Fibroblast of skin of left quadriceps (primary cell): Measurements from ENCODE around the gene ACVRL1.

Source experiments
- DNase-seq, 2 experiments: peaks; one replicate each; pipeline ENCODE4 v3.0.0-alpha.2; 2013; ENCODE audit warnings: low read depth in 2 of 2

ACVRL1 gene

DNA sequence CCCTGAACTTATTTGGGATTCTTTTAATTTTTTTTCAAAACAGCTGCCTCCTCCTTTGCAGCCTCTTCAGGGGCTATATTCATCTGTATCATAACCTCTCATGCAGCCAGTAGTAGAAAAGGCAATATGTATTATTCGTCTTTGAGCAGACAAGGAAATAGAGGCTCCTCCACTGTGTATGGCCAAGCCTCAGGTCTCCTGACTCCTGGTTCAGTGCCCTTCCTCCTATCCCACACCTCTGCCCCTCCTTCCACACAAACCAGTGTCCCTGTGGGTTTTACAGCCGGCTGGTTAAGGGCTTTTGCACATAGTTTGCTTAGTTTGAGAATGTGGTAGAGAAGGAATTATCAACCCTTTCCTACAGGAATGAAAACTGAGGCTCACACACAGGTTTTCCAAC is 8.8 kb upstream of the ACVRL1 start:
- no peak for DNase-seq

DNA sequence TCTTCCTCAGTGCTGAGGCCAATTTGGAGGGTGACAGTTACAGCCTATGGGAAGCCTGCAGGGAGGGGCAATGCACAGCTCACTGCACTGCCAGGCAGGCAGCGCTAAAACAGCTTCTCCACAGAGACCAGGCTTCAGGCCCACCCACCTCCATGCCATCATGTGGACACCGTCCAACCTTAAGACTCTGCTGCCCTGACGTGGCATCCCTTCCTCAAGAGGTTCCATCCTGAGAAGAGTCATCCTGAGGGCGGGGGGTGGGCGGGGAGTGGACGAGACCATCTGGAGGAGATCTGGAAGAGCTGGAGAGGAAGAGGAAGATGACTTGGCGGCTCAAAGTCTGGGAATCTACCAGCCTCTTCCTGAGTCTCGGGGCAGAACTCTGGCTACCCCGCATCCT is 8.4 kb upstream of the ACVRL1 start:
- DNase-seq = peak in 1 of 2 experiments; percentile 40

DNA sequence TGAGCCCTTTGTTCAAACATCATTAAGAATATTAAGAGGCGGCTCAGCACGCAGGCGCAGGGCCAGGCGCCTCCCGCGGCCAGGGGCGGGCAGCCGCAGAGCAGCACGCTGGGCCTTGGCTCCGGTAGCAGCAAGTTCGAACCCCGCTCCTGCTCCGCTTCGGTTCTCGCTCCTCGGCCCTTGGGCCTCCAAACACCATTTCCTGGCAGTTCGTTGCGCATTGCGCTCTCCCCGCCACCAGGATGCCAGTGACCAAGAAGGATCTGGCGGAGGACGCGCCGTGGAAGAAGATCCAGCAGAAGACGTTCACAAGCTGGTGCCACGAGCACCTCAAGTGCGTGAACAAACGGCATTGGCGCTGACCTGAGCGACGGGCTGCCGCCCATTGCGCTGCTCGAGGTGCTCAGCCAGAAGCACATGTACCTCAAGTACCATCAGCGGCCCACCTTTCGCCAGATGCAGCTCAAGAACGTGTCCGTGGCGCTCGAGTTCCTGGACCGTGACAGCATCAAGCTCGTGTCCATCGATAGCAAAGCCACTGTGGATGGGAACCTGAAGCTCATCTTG is 6.9 kb upstream of the ACVRL1 start:
- no peak for DNase-seq

DNA sequence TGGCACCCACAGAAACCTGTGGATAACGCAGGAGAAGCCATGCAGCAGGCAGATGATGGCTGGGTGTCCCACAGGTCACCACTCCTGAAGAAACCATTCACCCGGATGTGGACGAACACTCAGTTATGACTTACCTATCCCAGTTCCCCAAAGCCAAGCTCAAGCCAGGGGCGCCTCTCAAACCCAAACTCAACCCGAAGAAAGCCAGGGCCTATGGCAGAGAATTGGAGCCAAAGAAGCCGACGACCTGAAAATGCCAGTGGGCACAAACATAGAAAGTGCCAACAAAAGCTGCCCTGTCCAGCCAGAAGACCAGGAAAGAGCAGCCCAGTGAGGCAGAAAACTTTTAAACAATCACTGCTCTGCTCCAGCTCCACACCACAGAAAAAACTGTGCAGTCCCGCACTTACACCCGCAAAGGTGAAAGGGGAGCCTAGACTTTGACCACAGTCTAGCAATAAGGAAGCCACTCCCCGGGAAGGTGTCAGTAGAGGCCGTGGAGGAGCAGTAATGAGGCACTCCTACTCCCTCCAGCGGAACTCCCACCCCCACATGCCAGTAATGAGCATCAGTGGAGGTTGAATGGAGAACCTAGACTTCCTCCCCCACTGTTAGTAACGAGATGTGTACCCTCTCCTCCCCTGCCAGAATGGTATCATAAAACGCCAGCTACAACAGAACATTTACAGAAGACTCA is 6.0 kb upstream of the ACVRL1 start:
- DNase-seq = no peak

DNA sequence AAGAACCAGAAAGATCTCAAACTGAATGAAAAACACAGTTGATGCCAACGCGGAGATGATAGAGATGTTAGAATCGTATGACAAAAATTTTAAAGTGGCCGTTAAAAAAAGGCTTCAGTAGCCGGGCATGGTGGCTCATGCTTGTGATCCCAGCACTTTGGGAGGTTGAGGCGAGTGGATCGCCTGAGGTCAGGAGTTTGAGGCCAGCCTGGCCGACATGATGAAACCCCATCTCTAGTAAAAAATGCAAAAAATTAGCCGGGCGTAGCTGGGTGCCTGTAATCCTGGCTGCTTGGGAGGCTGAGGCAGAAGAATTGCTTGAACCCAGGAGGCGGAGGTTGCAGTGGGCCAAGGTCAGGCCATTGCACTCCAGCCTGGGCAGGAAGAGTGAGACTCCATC is 5.4 kb upstream of the ACVRL1 start:
- DNase-seq = no peak

DNA sequence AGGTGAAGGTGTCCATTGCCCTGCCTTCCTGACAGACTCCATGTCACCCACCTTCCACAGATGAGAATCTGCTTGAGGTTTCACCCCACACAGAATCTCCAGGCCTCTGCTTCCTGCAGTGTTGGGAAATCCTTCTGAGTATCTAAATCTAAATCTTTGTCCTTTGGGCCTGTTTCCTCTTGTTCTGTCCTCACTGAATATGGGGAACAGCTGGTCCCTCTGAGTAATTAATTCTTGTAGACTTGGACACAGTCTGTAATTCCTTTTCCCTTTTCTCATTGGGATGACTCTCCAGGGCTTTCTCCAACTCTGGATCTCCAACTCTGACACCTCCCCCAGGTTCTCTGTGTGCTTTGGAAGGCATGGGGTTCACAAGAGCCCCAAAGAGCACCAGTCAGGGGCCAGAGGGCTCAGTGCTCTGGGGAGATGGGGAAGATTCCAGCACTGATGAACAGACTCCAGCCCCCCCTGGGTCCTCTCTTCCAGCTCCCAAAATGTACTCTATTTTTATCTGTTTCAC is 2.3 kb upstream of the ACVRL1 start:
- peak; percentile 34 to 37 for DNase-seq

DNA sequence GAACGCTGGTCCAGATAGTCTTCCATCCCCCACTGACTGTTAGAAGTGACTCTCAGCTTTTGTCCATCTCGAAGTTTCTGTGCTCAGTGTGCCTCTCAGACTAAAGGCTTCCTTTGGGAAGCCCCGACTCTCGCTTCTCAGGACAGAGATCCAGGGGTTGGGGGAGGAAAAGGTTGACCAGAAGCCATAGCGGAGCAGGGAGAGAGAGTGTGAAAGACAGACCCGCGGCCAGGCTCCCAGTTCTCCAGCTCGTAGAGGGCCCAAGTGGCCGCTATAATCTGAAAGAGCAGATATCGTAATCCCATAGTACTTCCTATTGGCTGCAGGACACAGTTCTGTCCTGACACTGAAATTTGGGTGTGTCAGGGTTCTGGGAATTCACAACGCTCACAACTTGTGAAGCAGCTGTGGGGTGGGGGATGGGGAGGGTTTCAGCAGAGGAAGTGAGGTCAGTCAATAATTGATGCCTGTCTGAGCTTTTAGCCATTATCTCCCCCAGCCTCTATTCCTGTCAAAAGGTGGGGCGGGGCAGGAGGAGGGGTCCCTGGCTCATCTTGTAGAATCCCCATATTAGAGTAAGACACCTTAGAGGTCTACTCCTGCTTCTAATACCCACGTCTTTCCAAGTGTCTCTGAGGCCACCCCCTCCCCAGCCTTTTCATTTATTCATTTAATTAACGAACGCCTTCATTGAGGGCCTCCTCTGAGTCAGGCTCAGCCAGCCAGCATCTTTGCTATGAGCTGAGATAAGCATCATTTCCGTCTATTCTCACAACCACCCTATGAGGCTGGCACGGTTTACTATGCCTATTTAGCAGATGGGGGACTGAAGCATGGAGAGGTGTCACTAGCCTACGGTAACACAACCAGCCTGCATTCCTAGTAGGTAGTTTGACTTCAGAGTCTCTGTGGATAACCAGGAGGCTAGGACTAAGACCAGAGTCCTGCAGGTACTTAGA is 1.6 kb upstream of the ACVRL1 start:
- DNase-seq = no peak

DNA sequence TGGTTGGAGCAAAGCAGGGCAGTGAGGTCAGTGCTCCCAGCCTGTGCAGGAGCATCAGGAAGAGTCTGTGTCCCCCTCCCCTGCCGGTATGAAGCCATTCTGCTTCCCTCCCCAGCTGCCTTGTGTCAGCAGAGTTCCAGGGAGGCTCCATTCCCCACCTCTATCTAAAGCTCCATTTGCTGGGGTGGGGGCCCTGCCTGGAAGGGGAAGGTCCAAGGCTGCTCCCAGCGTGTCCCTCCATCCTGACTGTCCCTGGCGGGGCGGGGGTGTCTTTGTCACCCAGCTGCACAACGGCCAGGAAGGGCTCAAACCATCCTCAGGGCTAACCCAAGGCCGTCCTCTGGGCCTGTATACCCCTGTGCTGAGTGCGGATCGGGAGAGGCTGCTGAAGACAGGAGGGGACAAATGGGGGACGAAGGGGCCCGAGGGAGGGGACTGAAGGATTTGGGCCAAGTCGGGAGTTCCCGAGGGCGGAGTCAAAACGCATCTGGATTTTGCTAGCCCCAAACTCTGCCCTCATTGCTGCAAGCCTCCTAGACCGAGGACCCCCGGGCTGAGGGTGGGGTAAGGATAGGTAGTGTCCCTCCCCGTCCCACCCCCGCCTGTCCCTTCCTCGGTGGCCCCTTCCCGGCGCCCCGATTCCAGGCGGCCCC is 748 bp upstream of the ACVRL1 start:
- DNase-seq = no peak

DNA sequence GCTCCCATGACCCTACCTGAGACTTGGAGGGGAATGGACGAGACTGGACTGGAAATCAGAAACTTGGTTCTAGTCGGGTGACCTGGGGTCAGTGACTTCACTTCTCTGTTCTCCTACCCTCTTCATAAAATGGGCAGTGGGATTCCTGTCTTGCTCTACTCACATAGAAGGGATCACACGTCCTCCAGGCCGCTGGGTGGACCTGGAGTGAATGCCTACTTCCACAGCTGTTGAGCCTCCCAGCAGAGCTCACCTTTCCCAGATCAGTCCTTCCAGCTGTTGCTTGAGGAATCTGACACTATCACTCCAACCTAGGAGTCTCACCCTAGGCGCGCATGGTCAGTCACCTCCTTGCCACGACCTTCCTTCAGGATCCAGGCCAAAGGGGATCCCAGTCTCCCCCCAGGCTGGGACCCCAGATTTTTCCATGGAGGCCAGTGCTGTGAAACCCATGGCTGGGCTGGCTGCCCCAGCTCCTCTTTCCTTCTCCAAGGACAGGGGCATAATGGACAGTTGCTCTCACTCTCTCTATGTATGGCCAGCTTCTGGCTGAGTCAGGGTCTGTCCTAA is 637 bp downstream of the ACVRL1 start:
- no peak for DNase-seq

DNA sequence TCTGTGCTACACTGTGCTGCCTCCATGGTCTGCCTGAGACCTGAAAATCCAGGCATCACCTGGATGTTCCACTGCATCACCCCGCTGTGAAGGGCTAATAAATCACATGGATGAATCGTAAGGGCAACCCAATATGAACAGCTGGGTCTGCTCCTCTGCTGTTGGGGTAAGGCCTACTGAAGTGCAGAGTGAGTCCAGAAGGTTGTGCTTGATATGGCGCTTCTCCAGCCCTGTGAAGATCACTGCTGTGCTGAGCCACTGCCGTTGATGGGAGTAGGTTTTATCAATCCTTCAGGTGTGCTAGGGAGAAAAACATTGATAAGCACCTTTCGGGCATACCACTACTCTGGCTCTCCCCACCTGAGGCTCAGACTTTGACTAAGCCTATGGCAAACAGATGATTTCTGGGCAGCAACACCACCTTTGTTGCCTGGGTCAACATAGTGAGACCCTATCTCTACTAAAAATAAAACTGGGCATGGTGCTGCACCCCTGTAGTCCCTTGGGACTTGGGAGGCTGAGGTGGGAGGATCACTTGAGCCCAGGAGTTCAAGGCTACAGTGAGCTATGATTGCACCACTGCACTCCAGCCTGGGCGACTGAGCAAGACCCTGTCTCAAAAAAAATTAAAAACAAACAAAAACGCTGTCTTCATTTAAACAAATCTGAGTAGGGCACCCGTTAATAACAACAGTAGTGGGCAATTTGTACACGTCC is 1.7 kb downstream of the ACVRL1 start:
- no peak for DNase-seq

DNA sequence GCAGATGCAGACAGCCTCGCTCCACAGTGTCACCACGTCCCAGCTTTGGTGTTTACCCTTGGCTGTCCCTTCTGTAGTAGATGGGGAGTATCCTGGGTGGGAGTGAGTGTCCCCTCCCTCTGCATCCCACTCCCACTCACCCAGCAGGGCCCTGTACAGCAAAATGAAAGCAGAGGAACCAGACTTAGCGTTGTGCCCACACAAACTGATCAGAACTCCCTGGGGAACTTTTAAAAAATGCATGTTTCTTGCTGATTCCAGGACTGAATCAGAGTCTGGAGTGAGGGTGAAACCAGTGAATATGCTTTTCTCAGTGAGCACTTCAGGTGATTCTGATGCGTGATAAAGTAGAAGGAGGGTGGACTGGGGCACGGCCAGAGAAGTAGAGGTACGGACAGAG is 2.9 kb downstream of the ACVRL1 start:
- no peak for DNase-seq

DNA sequence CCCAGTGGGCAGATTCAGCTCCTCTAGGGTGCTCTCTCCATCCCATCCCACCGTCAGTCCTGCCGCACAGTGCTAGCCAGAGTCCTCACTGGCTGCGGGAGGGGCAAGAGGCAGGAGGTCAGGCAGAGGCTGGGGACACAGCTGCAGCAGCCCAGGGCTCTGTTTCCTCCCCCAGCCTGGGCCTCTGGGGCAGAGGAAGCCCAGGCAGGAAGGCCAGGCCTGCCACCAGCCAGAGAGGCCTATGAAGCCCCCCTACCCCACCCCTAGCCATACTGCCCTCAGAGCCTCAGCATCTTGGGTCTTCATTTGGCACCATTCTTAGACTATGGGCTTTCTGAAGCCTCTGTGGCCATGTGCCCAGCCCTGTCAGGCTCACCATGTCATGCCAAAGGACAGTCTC is 3.4 kb downstream of the ACVRL1 start:
- DNase-seq = no peak

DNA sequence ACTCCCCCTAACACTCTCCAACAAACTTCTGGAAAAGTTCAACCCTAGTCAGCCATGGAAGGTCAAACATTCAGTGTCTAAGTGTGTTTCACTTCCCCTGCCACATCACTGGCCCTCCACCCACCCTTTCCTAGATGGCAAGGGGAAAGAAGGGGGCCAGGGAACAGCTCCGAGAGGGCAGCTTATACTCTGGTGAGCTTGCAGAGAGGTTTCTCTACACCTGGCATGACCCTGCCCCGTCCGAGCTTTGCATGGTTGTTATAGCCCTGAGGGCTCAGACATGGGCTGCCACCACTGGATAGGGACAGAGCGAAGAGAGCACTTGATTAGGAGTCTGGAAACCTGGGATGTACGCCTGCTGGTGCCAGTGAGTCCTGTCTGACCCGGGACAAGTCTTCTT is 4.0 kb downstream of the ACVRL1 start:
- no peak for DNase-seq

DNA sequence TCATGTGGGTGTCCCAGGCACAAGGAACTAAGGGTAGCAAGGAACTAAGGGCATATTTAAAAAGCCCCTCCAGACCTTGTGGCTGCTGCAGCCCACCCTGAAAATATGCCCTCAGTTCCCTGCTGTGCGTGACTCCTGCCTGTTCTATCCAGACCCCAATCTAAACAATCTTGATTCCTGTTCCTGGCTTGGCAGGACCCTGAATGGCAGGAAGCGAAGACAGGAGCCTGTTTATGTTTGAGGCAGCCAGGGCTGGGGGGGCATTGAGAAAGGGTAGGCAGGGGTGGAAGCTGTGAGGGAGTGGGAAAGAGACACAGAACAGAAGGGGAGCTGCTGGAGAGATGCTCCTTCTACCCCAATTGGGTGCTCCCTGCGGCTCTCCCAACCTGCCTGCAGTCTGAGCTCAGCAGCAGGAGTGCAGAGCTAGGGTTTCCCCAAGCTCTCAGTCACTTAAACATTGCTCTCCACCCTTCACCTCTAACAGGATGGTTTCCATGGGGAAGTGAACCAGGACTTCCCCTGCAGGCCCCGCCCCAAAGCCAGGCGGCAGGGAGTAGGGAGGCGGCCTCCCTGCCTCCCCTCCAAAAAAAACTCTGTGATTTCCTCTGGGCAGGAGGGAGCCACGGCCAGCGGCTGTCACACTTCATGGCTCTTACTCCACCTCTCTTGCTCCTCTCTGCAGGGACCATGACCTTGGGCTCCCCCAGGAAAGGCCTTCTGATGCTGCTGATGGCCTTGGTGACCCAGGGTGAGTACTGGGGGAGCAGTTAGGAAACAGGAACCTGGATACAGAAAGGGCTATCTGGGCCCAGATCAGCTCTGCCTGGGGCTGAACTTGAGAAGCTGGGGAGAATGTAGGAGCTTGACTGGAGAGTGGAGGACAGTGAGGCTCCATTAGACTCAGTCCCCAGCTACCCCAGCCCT is 4.7 kb downstream of the ACVRL1 start:
- DNase-seq = no peak

DNA sequence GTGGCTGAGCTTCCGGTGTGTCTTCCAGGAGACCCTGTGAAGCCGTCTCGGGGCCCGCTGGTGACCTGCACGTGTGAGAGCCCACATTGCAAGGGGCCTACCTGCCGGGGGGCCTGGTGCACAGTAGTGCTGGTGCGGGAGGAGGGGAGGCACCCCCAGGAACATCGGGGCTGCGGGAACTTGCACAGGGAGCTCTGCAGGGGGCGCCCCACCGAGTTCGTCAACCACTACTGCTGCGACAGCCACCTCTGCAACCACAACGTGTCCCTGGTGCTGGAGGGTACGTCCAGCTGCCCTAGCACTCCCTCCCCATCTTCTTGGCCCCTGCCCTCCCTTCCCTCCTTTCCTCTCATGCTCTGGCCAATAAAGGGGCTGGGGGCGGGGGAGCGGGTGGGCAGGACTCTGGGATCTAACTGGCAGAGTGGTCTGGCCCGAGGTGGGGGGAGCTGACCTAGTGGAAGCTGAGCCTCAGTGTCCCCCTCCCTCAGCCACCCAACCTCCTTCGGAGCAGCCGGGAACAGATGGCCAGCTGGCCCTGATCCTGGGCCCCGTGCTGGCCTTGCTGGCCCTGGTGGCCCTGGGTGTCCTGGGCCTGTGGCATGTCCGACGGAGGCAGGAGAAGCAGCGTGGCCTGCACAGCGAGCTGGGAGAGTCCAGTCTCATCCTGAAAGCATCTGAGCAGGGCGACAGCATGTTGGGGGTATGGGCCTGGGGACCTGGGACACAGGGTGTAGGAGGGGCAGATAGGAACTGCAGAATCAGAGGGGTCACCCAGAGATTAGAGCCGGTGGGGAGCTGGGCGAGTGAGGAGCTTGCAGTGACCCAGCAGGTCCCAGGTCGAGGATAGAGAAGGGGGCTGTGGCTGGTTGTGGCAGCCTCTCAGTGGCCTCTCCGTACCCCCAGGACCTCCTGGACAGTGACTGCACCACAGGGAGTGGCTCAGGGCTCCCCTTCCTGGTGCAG is 6.0 kb downstream of the ACVRL1 start:
- DNase-seq = no peak

DNA sequence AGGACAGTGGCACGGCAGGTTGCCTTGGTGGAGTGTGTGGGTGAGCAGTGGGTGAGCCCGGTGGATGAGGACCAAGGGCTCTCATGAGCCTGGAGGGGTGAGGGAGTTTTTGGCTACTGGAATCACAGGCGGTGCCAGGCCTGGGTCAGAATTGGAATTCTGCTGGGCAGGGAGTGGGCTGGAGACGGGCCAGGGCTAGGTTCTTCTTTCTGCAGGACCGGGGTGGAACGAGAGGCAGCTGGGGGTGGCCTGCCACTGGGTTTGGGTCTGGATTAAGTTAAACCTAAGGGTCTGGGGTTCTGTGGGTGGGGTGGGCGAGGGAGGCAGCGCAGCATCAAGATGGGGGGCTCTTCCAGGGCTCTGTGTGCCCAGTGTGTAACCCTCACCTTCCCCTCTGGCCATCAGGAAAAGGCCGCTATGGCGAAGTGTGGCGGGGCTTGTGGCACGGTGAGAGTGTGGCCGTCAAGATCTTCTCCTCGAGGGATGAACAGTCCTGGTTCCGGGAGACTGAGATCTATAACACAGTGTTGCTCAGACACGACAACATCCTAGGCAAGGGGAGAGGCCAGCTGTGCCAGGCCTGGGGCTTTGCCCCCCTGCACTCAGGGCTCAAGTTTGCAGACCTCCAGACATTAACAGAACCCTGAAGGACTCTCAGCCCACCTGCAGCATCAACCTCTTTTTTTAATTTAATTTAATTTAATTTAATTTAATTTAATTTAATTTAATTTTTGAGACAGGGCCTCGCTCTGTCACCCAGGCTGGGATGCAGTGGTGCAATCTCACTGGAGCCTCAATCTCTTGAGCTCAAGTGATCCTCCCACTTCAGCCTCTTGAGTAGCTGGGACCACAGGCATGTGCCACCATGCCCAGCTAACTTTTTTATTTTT is 7.0 kb downstream of the ACVRL1 start:
- no peak for DNase-seq

DNA sequence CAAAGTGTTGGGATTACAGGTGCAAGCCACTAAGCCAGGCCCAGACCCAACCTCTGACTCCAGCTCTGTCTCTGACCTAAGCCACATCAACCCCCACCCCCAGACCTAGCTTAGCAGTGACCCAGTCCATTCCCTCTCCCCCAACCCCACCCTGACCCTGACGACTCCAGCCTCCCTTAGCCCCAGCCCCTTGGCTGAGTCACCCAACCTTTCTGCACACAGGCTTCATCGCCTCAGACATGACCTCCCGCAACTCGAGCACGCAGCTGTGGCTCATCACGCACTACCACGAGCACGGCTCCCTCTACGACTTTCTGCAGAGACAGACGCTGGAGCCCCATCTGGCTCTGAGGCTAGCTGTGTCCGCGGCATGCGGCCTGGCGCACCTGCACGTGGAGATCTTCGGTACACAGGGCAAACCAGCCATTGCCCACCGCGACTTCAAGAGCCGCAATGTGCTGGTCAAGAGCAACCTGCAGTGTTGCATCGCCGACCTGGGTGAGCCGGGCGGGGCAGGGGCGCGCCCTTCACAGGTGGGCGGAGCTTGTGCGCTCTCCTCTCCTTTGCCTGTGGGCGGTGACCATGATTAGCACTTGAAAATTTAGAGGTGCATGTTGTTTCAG is 7.8 kb downstream of the ACVRL1 start:
- no peak for DNase-seq
